K562 (cell line): Measurements from ENCODE around the gene CLCA1. TPM values are rescaled to one million over a fixed set of nuclear protein-coding genes. Genes with fewer than 3 reads are reported as not detected.

Experiments
- ADNP ChIP-seq: fragments of 200-800 bp; sonication (Bioruptor generic); IDR thresholded peaks from 2 replicates; pipeline ENCODE4 v1.6.1; 2016; ENCODE audit warnings: missing genetic modification characterization, missing compliant biosample characterization
- CXXC5 ChIP-seq: fragments of 250-450 bp; sonication (Bioruptor Pico); IDR thresholded peaks from 2 replicates; pipeline ENCODE4 v1.8.0; 2022; ENCODE audit warnings: inconsistent platforms, mild to moderate bottlenecking, moderate library complexity
- EP300 ChIP-seq: IDR thresholded peaks from 2 replicates; pipeline ENCODE4 v1.6.1; 2012; ENCODE audit warnings: low read length, improper control_type of control experiment
- ETV5 ChIP-seq: sonication (generic); formaldehyde crosslinking; IDR thresholded peaks from 2 replicates; pipeline ENCODE4 v1.4.0; 2020; ENCODE audit warnings: low read depth, mild to moderate bottlenecking, missing genetic modification reagents
- FOS ChIP-seq: IDR thresholded peaks from 3 replicates; pipeline ENCODE4 v1.6.1; 2011; ENCODE audit not compliant: insufficient read length; ENCODE audit errors: extremely low read depth
- FOXA1 ChIP-seq: fragments of 450-650 bp; IDR thresholded peaks from 2 replicates; pipeline ENCODE4 v1.6.1; 2016; ENCODE audit warnings: mild to moderate bottlenecking, borderline replicate concordance
- FOXA3 ChIP-seq, 2 experiments: fragments of 450-650 bp in 1 of 2; sonication (generic) in 1 of 2; formaldehyde crosslinking; IDR thresholded peaks in 1 of 2; conservative IDR thresholded peaks in 1 of 2; 2 replicates each; pipeline versions ENCODE4 v1.4.0 to v1.8.0; 2020 to 2022; ENCODE audit warnings: mild to moderate bottlenecking in 2 of 2, missing genetic modification reagents in 1 of 2
- FOXJ2 ChIP-seq: fragments of 200-800 bp; sonication (Bioruptor generic); IDR thresholded peaks from 2 replicates; pipeline ENCODE4 v1.6.1; 2016; ENCODE audit warnings: missing genetic modification characterization, missing compliant biosample characterization
- FOXK2 ChIP-seq, 2 experiments: fragments of 450-650 bp; IDR thresholded peaks in 1 of 2; conservative IDR thresholded peaks in 1 of 2; 2 replicates each; pipeline ENCODE4 v1.6.1; 2016; ENCODE audit warnings: low read depth in 2 of 2, mild to moderate bottlenecking in 1 of 2
- GATA2 ChIP-seq: sonication (generic); formaldehyde crosslinking; IDR thresholded peaks from 2 replicates; pipeline ENCODE4 v1.4.0; 2020; ENCODE audit warnings: mild to moderate bottlenecking, missing genetic modification reagents
- HES1 ChIP-seq: fragments of 450-650 bp; IDR thresholded peaks from 2 replicates; pipeline ENCODE4 v1.6.1; 2016; ENCODE audit warnings: low read depth, mild to moderate bottlenecking, moderate library complexity
- HNRNPK ChIP-seq: fragments of 200-400 bp; formaldehyde crosslinking; IDR thresholded peaks from one replicate; pipeline ENCODE4 v1.6.1; 2018; ENCODE audit warnings: mild to moderate bottlenecking, low read depth, low read length; ENCODE audit not compliant: poor library complexity, severe bottlenecking
- ID3 ChIP-seq, 2 experiments: fragments of 250-450 bp in 1 of 2; fragments of 450-650 bp in 1 of 2; sonication (Bioruptor Pico) in 1 of 2; IDR thresholded peaks; 2 replicates each; pipeline versions ENCODE4 v1.6.1 to v1.8.0; 2016 to 2021; ENCODE audit warnings: mild to moderate bottlenecking in 2 of 2, moderate library complexity in 2 of 2, missing compliant biosample characterization in 1 of 2, missing genetic modification characterization in 1 of 2
- KDM1A ChIP-seq, 2 experiments: fragments of 450-650 bp; IDR thresholded peaks; 2 replicates each; pipeline ENCODE4 v1.6.1; 2016; ENCODE audit warnings: mild to moderate bottlenecking in 2 of 2
- KLF16 ChIP-seq: IDR thresholded peaks from 2 replicates; pipeline ENCODE4 v1.6.1; 2016; ENCODE audit warnings: antibody characterized with exemption
- NCOR1 ChIP-seq: fragments of 450-650 bp; IDR thresholded peaks from 2 replicates; pipeline ENCODE4 v1.6.1; 2016; ENCODE audit warnings: mild to moderate bottlenecking, moderate library complexity
- PML ChIP-seq: IDR thresholded peaks from 2 replicates; pipeline ENCODE4 v1.6.1; 2012; ENCODE audit warnings: low read length, inconsistent platforms
- RCOR1 ChIP-seq, 2 experiments: IDR thresholded peaks; 2 replicates each; pipeline ENCODE4 v1.6.1; 2012; ENCODE audit warnings: low read depth in 2 of 2, low read length in 2 of 2, borderline replicate concordance in 1 of 2, improper control_type of control experiment in 1 of 2
- RHOXF2B ChIP-seq: fragments of 250-450 bp; sonication (Bioruptor Pico); conservative IDR thresholded peaks from 2 replicates; pipeline ENCODE4 v1.5.1; 2021
- SOX6 ChIP-seq: fragments of 450-650 bp; IDR thresholded peaks from 2 replicates; pipeline ENCODE4 v1.6.1; 2014; ENCODE audit warnings: mild to moderate bottlenecking
- THAP7 ChIP-seq: fragments of 250-450 bp; sonication (Bioruptor Pico); IDR thresholded peaks from 2 replicates; pipeline ENCODE4 v1.5.0; 2021
- TRIM24 ChIP-seq, 2 experiments: fragments of 450-650 bp; IDR thresholded peaks; 2 replicates each; pipeline ENCODE4 v1.6.1; 2016
- ZKSCAN3 ChIP-seq: fragments of 250-450 bp; sonication (Bioruptor Pico); IDR thresholded peaks from 2 replicates; pipeline ENCODE4 v1.4.0; 2020
- ZNF121 ChIP-seq: sonication (generic); formaldehyde crosslinking; conservative IDR thresholded peaks from 2 replicates; pipeline ENCODE4 v1.8.0; 2022; ENCODE audit warnings: missing genetic modification reagents
- ZNF143 ChIP-seq: sonication (generic); formaldehyde crosslinking; IDR thresholded peaks from 2 replicates; pipeline ENCODE4 v1.9.0; 2022; ENCODE audit warnings: mild to moderate bottlenecking, missing genetic modification reagents
- ZNF311 ChIP-seq: fragments of 250-450 bp; sonication (Bioruptor Pico); IDR thresholded peaks from 2 replicates; pipeline ENCODE4 v1.4.0; 2020; ENCODE audit warnings: mild to moderate bottlenecking, moderate library complexity
- ZNF449 ChIP-seq: fragments of 250-450 bp; sonication (Bioruptor Pico); IDR thresholded peaks from 2 replicates; pipeline ENCODE4 v1.8.0; 2022; ENCODE audit warnings: moderate library complexity, mild to moderate bottlenecking, inconsistent platforms
- ZNF57 ChIP-seq: fragments of 450-650 bp; formaldehyde crosslinking; IDR thresholded peaks from 2 replicates; pipeline ENCODE4 v1.4.0; 2020; ENCODE audit warnings: mild to moderate bottlenecking, moderate library complexity
- ZSCAN32 ChIP-seq: fragments of 450-650 bp; formaldehyde crosslinking; IDR thresholded peaks from 2 replicates; pipeline ENCODE4 v1.4.0; 2020; ENCODE audit warnings: mild to moderate bottlenecking, moderate library complexity
- polyA plus RNA-seq, 8 experiments: library from polyadenylated mRNA; depleted of rRNA in 4 of 8; stranded (reverse) in 5 of 8; unstranded in 3 of 8; fragments of >200 nt; fragmentation: Nextera tagmentation in 2 of 8; fragmentation: Illumina TruSeq in 1 of 8; extraction: Ambion mirVana in 2 of 8; extraction: Trizol in 1 of 8; gene quantifications; 2 replicates each; pipeline versions ENCODE4 v1.2.1 to v1.2.3, GENCODE V29; 2011 to 2014; ENCODE audit warnings: inconsistent platforms in 1 of 8, missing spikeins in 1 of 8
- total RNA-seq, 7 experiments: library from RNA; depleted of rRNA in 6 of 7; stranded (reverse); fragments of >200 nt in 6 of 7; fragmentation: Illumina TruSeq in 2 of 7; extraction: Trizol in 2 of 7; gene quantifications; 2 replicates each; pipeline versions ENCODE4 v1.2.1 to v1.2.3, GENCODE V29; 2011 to 2021; ENCODE audit warnings: low replicate concordance in 1 of 7

The CLCA1 gene
- total and polyA plus RNA-seq, 9 of the 15 experiments (the other 6 are each of a cell fraction or from before 2014, with no cell fraction given) = 0.03 to 0.08 (median 0.04) TPM; not detected in 6

GRCh38 chr1:86435327-86435726 lies 33.4 kb upstream of the CLCA1 start (continued):
- TF ChIP-seq HES1 (peak; percentile 67; the same call in 1 of the 2 replicates), RHOXF2B (CRISPR knock-in tag) (no peak), ZNF121 (CRISPR knock-in tag) (no peak), GATA2 (CRISPR knock-in tag) (peak; percentile 42; the same call in 1 of the 2 replicates), ZNF311 (no peak), PML (peak; percentile 45; the same call in 1 of the 2 replicates), ZKSCAN3 (no peak), CXXC5 (no peak), EP300 (peak; percentile 77), ZNF57 (CRISPR knock-in tag) (no peak), HNRNPK (no peak), KLF16 (peak; percentile 53; the same call in 1 of the 2 replicates), FOXJ2 (peak; percentile 57; the same call in 1 of the 2 replicates), FOS (no peak), ETV5 (CRISPR knock-in tag) (no peak), NCOR1 (peak; percentile 46; the same call in 1 of the 2 replicates), ZSCAN32 (CRISPR knock-in tag) (no peak), FOXA1 (0 out of 2 replicates have a peak, but pooled peaks have one; percentile 26), SOX6 (peak; percentile 88), FOXK2 (conservative IDR thresholded peaks at IDR 0.05 in 1 of 2, IDR thresholded peaks at IDR 0.05 in 1 of 2; ENCODE audit: low read depth in 2 of 2) (no peak), KDM1A (IDR thresholded peaks at IDR 0.05) (no peak), TRIM24 (IDR thresholded peaks at IDR 0.05) (0 out of 4 replicates have a peak, but pooled peaks of 1 of the 2 experiments have one; percentile 13), RCOR1 (IDR thresholded peaks at IDR 0.05; ENCODE audit: borderline replicate concordance in 1 of 2, low read depth in 2 of 2, low read length in 2 of 2) (peak in 1 of 2 experiments; percentile 82; a peak in 2 of 4 replicates), ID3 (CRISPR knock-in tag; IDR thresholded peaks at IDR 0.05) (no peak), ID3 (tag; IDR thresholded peaks at IDR 0.05) (no peak), FOXA3 (CRISPR knock-in tag; conservative IDR thresholded peaks at IDR 0.05 in 1 of 2, IDR thresholded peaks at IDR 0.05 in 1 of 2) (peak in 1 of 2 experiments; percentile 99; a peak in 2 of 4 replicates), ZNF143 (CRISPR knock-in tag) (no peak), THAP7 (CRISPR knock-in tag) (no peak), ZNF449 (peak; percentile 35; the same call in 1 of the 2 replicates), ADNP (no peak)
